NCI-H2171 treated with DMSO at 0.1 percent for 48 hours (cell line): ENCODE results near the gene PDXK.

Experiments used
- DNase-seq: peaks from one replicate; lab custom pipeline; 2025; lab: John Stamatoyannopoulos, UW

The PDXK gene

DNA sequence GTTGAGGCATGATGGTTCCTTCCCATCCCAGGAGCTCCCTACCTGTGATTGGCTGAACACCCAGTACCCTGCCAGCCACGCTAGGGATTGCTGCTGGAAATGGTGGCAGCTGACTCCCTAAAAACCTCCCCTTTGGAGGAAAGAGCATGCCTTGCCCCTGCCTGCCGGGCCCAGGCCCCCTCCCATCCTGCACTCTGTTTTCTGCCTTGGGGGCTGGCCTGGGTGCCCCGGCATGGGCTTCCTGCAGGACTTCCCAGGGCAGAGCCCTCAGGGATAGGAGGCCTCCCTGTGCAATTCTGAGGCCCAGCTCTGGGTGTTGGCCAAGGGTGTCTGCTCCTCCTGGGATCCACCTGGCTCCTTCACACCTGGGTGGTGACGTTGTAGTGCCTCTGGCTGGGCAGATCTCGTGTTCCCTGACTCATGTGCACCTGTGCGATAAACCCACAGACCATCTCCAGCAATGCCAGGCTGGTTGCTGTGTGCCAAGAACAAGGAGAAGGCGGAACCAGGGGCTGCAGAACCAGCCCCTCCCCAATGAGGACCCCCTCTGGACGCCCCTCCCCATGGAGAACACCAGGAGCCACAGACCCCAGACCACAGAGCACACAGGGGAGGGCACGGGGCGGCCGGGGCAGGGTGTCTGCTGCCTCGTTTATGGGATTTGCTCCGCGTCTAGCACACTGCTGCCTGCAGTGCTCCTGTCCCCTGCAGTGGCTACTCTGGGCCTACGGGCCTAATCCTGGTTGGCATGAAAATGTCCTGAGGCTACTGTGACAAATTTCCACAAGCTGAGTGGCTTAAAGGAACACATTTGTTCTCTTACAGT is 43.6 kb downstream of the PDXK start:
- DNase-seq: no peak

DNA sequence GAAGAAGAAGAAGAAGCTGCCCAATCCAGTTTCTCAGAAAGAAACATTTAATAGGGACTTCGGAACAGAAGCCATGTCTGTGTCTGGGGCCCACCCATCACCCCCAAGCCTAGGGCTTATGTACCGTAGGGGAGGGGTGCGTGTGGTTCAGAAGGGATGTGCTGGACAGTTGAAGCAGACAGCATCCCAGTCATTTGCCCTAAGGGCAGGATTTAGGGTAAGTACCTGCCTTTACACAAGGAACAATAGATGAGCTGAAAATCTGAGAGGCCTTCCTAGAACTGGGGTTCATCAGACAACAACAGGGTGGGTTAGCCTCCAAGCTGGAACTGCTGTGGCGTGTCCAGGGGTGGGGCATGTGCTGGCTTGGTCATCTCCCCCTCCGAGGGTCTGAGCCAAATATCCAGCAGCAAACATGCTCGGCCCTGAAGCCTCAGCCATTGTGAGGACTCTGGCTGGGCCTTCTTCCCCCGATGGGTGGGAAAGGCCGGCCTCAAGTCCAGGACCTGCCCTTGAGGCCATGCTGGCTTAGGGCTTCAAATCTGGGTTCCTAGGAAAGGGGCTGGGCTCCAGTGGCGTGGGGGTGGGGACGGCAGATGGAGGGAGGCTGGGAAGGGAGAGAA is 45.1 kb downstream of the PDXK start:
- no peak for DNase-seq

- no peak for DNase-seq
Observed at GRCh38 chr21:43764576-43765495, 45.9 kb downstream of the PDXK start.

- peak; percentile 43 for DNase-seq
Observed at GRCh38 chr21:43766734-43767497, 48.0 kb downstream of the PDXK start.

GRCh38 chr21:43767498-43767983 is 48.6 kb downstream of the PDXK start:
- DNase-seq: no peak

DNA sequence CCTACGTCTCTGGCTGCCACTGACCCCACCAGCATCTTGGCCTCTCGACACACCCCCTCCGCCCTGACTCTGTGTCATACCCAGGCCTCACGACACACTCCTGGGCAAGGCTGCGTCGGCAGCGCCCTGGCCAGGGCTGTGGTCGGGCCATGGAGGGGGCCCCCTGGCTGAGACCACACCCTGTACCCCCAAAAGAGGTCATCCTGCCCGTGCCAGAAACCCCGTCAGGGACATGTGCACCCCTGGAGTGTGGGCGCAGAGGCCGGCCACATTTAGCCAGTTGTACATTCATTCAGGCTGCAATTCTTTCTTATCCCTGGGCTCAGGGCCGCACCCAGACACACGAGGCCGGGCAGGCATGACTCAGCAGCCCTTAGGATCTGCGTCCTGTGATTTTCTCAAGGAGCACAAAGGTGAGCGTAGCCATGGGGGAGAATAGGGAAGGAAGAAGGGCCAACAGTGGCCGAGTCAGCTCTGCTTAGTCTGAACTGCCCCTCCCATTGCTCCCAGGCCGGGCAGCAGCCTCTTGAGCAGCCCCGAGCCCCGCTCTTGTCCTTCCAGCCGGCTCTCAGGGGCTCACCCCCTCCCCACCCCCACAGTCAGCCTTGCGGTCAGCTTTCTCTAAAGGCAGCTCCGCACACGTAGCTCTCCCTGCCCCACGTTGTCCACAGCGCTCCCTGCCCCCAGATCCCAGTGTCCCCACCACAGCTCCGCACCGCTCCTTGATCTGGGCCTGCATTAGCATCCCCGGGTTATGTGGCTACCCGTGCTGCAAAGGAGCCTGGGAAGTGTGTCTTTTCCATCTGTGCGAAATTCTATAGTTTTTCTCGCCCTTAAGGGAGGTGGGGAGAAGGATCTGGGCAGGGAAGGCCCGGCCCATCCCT is 49.3 kb downstream of the PDXK start:
- no peak for DNase-seq

DNA sequence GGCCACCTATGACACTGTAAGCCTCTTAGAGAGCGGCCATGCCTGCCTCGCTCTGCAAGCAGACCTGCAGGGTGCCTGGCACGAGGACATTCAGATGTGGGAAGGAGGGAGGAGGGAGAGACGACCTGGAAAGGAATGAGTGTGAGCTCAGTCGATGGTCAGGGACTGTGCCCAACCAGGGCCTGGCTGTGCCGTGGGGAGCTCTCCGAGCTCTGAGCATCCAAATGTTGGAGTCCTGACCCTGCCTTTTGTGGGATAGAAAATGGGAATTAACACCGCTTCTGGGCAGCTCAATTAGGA is 49.9 kb downstream of the PDXK start:
- DNase-seq: no peak

GRCh38 chr21:43769325-43769958 is 50.5 kb downstream of the PDXK start:
- no peak for DNase-seq

DNA sequence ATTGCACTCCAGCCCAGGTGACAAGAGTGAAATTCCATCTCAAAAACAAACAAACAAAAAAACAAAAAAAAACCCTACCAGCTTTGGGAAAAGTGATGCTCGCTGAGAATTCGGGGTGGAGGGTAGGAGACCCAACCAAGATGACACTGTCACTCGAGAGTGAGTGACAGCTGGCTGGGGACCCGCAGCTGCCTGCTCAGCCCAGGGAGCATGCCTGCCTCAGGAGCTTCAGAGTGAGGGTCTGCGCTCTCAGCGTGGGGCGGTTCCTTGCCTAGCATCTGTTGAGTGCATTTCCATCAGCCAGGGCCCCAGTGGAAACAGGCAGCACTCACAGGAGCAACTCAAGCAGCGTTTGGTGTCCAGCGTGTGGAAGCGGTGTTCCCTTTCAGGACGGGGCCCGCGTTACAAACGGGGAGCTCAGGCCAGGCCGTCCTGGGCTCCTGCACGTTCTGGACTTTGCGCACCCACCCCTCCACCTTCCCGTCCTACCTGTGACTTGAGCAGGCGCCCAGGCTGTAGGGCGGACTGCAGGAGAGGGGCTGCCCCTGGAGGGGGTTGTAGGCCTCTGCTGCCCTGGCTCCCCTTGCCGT is 51.2 kb downstream of the PDXK start:
- DNase-seq: no peak

DNA sequence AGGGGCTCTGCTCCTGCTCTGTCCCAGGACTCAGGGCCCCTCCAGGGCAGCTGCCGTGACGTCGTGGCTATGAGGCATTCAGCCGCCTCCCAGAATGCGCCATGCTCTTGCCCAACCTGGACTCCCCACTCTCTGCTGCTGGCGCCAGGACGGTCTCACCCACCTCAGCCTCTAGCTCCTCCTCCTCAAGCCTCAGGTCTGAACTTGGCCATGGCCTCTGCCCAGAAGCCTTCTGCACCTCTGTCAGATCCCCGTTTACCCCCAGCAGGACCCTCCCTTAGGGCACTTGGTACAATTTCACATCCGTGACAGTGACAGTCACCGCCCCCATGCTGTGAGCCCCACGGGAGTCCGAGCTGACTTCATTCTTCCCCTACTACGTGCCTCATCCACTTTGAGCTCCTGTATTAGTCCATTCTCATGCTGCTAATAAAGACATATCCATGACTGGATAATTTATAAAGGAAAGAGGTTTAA is 52.3 kb downstream of the PDXK start:
- DNase-seq: no peak

DNA sequence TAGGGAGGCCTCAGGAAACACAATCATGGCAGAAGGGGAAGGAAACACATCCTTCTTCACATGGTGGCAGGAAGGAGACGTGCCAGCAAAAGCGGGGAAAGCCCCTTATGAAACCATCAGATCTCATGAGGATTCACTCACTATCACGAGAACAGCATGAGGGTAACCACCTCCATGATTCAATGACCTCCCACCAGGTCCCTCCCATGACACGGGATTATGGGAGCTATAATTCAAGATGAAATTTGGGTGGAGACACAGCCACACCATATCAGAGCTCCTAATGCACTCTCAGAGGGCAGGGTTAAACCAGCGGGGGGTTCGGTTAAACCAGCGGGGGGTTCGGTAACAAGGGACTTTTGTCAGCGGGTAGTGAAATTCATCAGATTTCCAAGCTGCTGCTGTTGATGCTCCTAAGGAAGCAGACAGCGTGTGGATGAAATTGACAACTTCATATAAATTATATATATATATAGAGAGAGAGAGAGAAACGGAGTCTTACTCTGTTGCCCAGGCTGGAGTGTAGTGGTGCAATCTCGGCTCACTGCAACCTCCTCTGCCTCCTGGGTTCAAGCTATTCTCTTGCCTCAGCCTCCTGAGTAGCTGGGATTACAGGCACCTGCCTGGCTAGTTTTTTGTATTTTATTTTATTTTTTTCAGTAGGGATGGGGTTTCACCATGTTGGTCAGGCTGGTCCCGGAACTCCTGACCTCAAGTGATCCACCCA is 52.9 kb downstream of the PDXK start:
- no peak for DNase-seq

GRCh38 chr21:43772425-43772821 is 53.5 kb downstream of the PDXK start:
- no peak for DNase-seq

GRCh38 chr21:43774163-43774562 is 55.2 kb downstream of the PDXK start:
- no peak for DNase-seq

- DNase-seq: no peak
Observed at GRCh38 chr21:43775190-43775589, 56.3 kb downstream of the PDXK start.

DNA sequence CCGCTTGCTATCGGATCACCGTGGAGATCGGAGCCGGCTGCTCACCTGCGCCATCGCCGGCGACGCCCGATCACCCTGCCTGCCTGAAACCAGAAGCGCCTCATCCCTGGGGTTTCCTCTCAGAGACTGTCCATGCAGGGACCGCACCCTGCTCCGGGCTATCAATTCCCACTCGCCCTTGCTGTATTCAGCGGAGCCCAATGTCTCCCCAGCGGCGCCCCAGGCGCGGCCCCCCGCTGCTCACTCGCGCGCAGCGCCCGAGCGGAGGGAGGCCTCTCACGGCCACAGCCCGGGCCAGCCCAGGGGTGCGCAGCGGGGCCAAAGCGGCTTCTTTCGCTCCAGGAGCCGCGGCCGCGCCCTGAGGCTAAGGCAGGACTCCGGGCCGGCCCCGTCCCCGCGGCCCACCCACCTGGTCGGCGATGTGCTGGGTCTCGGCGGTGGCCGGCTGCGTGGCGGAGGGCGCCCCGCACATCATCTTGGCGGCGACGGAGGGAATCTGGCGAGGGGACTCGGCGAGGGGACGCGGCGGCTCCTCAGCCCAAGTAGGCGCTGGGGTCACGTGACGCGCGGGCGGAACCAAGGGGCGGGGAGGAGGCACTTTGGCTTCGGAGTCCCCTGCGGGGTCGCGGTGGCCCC is 57.0 kb downstream of the PDXK start, which contains the start of gene CSTB:
Gene CSTB (minus strand): TSS at position 514 of the 636 bp plus-strand sequence. CDS start 39 bp downstream, at position 475.
- peak; percentile 61 for DNase-seq

GRCh38 chr21:43777953-43778352 is 59.0 kb downstream of the PDXK start:
- no peak for DNase-seq

DNA sequence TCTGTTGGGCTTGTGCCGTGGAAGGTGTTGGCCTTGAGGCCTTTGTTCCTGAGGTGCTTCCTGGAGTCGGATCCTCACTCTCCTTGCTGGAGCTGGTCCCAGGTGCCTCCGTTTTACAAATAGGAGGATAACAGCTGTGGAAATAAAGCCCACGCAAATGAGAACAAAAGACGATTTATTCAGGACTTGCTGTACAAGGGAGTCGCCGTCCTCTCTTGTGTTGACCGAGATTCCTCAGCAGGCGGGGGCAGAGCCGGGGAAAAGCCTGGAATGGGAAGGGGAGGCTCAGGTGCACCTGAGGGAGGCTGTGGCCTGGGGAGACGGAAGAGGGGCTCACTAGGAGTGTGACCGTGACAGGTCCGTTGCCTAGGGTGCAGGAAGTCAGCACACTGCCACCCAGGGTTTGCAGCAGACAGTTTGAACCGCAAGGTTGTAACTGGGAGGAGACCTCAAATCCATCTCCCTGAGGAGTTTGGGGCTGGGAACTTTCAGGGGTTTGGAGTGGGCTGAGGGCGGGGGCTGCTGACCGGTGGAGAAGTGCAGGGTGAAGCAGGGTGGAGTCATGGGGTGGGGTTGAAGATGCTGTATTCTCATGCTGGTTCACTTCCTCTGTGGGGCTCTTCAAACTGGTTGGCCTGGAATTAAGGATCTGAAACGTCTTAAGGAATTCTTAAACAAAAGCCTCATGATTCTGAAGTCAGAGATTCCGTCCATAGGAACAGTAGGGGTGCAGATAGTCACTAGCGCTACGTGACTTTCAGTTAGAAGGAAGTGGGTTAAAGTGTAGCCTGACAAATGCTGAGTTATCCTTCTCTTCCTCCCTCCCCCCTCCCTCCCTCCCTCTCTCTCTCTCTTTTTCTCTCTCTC is 59.8 kb downstream of the PDXK start:
- DNase-seq: no peak

DNA sequence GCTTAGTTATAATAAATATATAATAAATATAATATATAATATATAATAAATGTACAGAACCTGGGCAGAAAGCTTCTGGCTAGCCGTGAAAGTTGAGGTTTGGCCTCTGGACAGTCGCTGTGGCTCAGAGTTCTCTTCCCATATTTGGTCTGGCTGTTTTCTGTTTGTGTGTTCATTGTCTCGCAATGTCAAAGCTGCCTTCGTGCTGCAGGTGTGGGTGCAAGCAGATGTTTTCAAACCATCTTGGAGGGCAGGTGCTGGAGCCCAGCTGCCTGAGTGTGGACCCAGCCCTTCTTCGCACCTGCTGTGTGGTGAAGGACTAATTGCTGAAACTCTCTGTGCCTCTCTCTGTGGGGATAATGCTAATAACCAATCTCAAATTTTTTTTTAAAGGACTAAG is 60.7 kb downstream of the PDXK start:
- DNase-seq: no peak
